HG03571 (cell line): ENCODE measurements around the gene RNF224.
"Not testable (repeated sequence)": the region's sequence is repeated elsewhere in the genome, so short reads cannot be mapped to it uniquely, and the experiment has no call there.

Source experiments
- ATAC-seq: cut with Tn5 transposase; IDR thresholded peaks from one replicate; pipeline ENCODE4 v1.9.1; 2021; ENCODE audit not compliant: unreplicated experiment

RNF224 gene

GRCh38 chr9:137251490-137252268 lies 24.4 kb downstream of the RNF224 start:
- ATAC-seq, result no peak

DNA sequence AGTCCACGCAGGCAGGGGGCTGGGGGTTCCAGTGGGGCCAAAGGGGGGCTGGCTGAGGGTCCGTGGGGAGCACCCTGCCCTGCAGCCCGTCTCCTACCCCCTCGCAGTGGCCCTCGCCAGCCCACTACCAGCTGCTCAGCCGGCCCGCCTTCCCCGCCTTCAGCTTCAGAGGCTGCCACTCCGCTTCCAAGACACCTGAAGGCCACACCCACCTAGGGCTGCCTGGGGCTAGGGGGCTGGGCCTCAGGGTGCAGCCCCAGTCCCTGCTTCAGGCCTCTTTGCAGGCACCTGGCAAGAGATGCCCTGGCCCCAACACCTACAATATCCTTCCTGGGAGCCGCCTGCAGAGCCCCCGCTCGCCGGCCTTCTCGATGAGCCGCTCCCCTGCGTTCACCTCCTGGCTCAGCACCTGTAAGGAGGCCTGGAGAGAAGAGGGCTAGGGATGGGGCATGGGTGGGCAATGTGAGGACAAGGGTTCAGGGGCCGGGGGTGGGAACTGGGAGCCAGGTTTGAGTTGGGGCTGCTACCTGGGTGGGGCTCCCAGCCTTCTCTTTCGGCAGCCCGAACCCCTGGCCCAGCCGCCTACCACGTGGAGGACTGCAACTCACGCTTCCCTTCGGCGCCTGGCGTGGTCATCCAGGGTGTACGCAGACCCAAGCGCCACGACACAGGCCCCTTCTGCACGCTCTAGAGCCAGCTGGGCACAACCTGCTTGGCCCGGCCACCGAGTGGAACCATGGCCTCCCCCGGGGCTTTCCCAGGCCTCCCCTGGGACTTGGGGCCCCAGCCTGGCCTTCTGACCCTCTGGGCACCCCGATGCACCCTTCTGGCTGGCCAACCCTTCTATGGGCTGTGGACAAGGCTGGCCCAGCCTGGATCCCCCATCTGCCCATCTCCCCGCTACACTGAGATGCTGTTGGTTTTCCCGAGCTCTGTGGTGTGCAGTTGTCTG lies 25.5 kb downstream of the RNF224 start:
- ATAC-seq, result no peak

- ATAC-seq, result no peak
Measured at GRCh38 chr9:137253717-137254623, 26.7 kb downstream of the RNF224 start.

- ATAC-seq, result peak; percentile 72
Measured at GRCh38 chr9:137254624-137255447, 27.5 kb downstream of the RNF224 start, which contains the start of gene NELFB. Gene NELFB, plus strand, starts transcription at chr9:137255327.

DNA sequence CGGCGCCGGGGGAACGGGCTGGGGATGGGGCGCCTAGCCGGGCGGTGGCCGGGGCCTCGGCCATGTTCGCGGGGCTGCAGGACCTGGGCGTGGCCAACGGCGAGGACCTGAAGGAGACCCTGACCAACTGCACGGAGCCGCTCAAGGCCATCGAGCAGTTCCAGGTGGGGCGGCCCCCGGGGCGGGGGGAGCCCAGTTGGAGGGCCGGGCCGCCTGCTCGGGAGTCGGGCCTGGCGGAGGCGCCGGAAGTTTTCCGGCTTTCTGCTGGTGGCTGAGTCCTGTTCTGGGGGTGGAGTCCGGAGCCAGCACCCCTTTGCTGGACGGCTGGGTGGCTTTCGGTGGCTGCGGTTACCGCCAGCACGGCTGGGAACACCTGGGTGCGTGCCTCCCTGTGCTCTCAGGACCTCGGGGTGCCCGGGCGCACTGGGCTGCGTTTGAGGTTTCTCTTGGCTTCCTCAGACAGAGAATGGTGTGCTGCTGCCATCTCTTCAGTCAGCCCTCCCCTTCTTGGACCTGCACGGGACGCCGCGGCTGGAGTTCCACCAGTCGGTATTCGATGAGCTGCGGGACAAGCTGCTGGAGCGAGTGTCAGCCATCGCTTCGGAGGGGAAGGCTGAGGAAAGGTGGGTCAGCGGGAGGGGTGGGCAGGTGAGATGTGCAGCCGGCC lies 28.3 kb downstream of the RNF224 start:
- ATAC-seq, result peak; percentile 18

DNA sequence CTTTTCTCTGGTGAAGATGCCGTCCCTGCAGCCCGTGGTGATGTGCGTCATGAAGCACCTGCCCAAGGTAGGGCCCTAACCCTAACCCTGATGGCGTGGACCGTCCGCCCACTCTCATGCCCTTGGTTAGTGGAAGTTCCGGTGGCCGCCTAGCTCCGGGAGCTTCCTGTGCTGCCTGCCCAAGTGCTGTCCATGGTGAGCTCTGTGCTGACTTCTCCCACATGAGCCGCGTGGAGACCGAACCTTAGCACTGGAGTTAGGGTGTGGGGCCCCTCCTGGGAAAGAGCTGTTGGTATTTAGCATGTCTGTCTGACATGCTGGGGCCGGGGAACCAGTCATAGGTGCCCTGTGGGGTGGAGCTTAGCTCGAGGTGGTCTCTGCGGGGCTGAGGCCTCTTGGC lies 29.1 kb downstream of the RNF224 start:
- no peak for ATAC-seq

GRCh38 chr9:137256856-137257255 lies 29.6 kb downstream of the RNF224 start:
- no peak for ATAC-seq

- ATAC-seq, result not testable (repeated sequence)
Measured at GRCh38 chr9:137262173-137262908, 35.0 kb downstream of the RNF224 start.

DNA sequence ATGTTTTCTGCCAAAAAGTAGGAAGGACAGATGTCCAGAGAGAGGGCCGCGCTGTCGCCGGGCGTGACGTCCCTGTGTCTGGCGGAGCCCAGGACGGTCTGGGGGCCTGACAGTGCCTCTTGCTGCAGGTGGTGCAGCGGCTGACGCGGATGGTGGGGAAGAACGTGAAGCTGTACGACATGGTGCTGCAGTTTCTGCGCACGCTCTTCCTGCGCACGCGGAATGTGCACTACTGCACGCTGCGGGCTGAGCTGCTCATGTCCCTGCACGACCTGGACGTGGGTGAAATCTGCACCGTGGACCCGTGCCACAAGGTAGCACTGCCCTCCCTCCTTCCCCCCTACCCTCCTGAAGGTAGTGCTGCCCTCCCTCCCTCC lies 35.6 kb downstream of the RNF224 start:
- ATAC-seq, result no peak

GRCh38 chr9:137263506-137263905 lies 36.2 kb downstream of the RNF224 start:
- no peak for ATAC-seq

- ATAC-seq, result no peak
Measured at GRCh38 chr9:137264067-137264466, 36.8 kb downstream of the RNF224 start.

GRCh38 chr9:137265496-137266161 lies 38.3 kb downstream of the RNF224 start:
- ATAC-seq, result no peak

GRCh38 chr9:137266162-137266527 lies 38.8 kb downstream of the RNF224 start:
- no peak for ATAC-seq

- ATAC-seq, result no peak
Measured at GRCh38 chr9:137266585-137267453, 39.5 kb downstream of the RNF224 start.

GRCh38 chr9:137267933-137268355 lies 40.6 kb downstream of the RNF224 start:
- no peak for ATAC-seq

DNA sequence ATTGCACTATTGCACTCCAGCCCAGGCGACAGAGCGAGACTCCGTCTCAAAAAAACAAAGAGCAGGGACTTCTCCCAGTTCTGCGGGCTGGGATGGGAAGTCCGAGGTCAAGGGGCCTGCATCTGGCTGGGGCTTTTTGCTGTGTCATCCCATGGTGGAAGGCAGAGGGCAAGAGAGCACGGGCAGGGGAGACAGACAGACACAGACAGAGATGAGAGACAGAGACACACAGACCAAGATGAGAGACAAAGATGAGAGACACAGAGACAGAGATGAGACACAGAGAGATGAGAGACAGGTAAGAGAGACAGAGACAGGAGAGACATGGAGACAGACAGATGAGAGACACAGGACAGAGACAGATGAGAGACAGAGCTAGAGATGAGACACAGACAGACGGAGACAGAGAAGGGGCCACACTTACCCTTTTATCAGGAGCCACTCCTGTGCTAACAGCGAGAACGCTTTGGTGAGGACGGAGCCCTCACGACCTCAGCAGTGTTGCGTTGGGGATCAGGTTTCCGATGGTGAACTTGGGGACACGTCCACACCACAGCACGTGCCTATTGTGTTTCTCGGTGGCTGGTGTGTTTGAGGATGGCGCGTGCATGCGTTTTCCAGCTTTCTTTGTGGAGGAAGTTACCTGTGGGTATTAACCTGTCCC lies 41.4 kb downstream of the RNF224 start:
- no peak for ATAC-seq
